ENCODE measurements around the gene MYO1D.

The MYO1D gene

GRCh38 chr17:32488177-32488542 lies 388.8 kb downstream of the MYO1D start:
- DNase-seq (ENCODE audit: low spot score), result no peak

GRCh38 chr17:32487473-32488176 lies 389.3 kb downstream of the MYO1D start:
- peak; percentile 59 for DNase-seq (ENCODE audit: low spot score)

- peak; percentile 62 for DNase-seq (ENCODE audit: low spot score)
Measured at GRCh38 chr17:32486701-32487472, 390.0 kb downstream of the MYO1D start, which contains the start of gene CDK5R1. CDK5R1 (plus strand) TSS chr17:32486993; CDS start chr17:32487621, 628 bp downstream.

- DNase-seq (ENCODE audit: low spot score), result peak; percentile 79
Measured at GRCh38 chr17:32486111-32486700, 390.7 kb downstream of the MYO1D start.

- no peak for DNase-seq (ENCODE audit: low spot score)
Measured at GRCh38 chr17:32485261-32486110, 391.4 kb downstream of the MYO1D start.

GRCh38 chr17:32484628-32485027 lies 392.3 kb downstream of the MYO1D start:
- DNase-seq (ENCODE audit: low spot score), result no peak

GRCh38 chr17:32484041-32484461 lies 392.9 kb downstream of the MYO1D start:
- DNase-seq (ENCODE audit: low spot score), result no peak

GRCh38 chr17:32483451-32484019 lies 393.4 kb downstream of the MYO1D start:
- no peak for DNase-seq (ENCODE audit: low spot score)

GRCh38 chr17:32482568-32483320 lies 394.2 kb downstream of the MYO1D start:
- no peak for DNase-seq (ENCODE audit: low spot score)

- no peak for DNase-seq (ENCODE audit: low spot score)
Measured at GRCh38 chr17:32481193-32481592, 395.7 kb downstream of the MYO1D start.

- DNase-seq (ENCODE audit: low spot score), result no peak
Measured at GRCh38 chr17:32479074-32479617, 397.8 kb downstream of the MYO1D start.

GRCh38 chr17:32477220-32477619 lies 399.7 kb downstream of the MYO1D start:
- DNase-seq (ENCODE audit: low spot score), result no peak

- DNase-seq (ENCODE audit: low spot score), result no peak
Measured at GRCh38 chr17:32475258-32475657, 401.7 kb downstream of the MYO1D start.

GRCh38 chr17:32471652-32472051 lies 405.3 kb downstream of the MYO1D start:
- DNase-seq (ENCODE audit: low spot score), result no peak

- no peak for DNase-seq (ENCODE audit: low spot score)
Measured at GRCh38 chr17:32470405-32471167, 406.3 kb downstream of the MYO1D start.

GRCh38 chr17:32467949-32468348 lies 409.0 kb downstream of the MYO1D start:
- DNase-seq (ENCODE audit: low spot score), result no peak

GRCh38 chr17:32464374-32464773 lies 412.6 kb downstream of the MYO1D start:
- no peak for DNase-seq (ENCODE audit: low spot score)

- DNase-seq (ENCODE audit: low spot score), result no peak
Measured at GRCh38 chr17:32463304-32463703, 413.6 kb downstream of the MYO1D start.

- no peak for DNase-seq (ENCODE audit: low spot score)
Measured at GRCh38 chr17:32461853-32462617, 414.9 kb downstream of the MYO1D start.
